Measurements from ENCODE around the gene ST6GALNAC6. TPM values are rescaled to one million over a fixed set of nuclear protein-coding genes. Genes with fewer than 3 reads are reported as not detected.

The ST6GALNAC6 gene
- total and polyA plus RNA-seq, 4 donors = 28.3 to 59.8 (median 48.6) TPM

DNA sequence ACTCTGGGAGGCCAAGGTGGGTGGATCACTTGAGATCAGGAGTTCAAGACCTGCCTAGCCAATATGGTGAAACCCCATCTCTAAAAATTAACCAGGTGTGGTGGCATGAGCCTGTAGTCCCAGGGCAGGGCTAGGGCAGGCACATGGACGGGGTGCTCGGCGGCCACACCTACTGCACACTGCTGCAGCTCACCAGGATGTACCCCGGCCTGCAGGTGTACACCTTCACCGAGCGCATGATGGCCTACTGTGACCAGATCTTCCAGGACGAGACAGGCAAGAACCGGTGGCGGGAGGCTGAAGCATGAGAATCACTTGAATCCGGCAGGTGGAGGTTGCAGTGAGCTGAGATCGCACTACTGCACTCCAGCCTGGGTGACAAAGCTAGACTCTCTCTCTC lies 14.3 kb upstream of the ST6GALNAC6 start:
- no peak overlapping the region for H3K9ac ChIP-seq (ENCODE audit: insufficient read depth in 1 of 2, low read length in 2 of 2)
- no peak overlapping the region for H3K27ac ChIP-seq (ENCODE audit: low read depth in 1 of 2, low read length in 1 of 2)
- H3K4me3 ChIP-seq = no peak overlapping the region
- H3K27me3 ChIP-seq (ENCODE audit: control insufficient read depth in 3 of 3, insufficient read depth in 3 of 3, low read length in 2 of 3) = no peaks in the 10 kb centered on the region
- 90 to 97% methylated on average over 11 of the region's 11 CpGs for WGBS, 2 donors
- peaks cover 0 to 15% (median 13%) of the 10 kb centered on the region in 5 donors for H3K4me1 ChIP-seq (ENCODE audit: control insufficient read depth in 5 of 5, insufficient read depth in 5 of 5, low read length in 5 of 5)
- peaks cover 0 to 28% (median 3%) of the 10 kb centered on the region in 4 donors for H3K36me3 ChIP-seq (ENCODE audit: control insufficient read depth in 4 of 4, insufficient read depth in 4 of 4, low read length in 4 of 4)
- no peak for DNase-seq
- ATAC-seq (ENCODE audit: insufficient read depth, low FRiP score) = no peak
- TF ChIP-seq, protein P1, sequence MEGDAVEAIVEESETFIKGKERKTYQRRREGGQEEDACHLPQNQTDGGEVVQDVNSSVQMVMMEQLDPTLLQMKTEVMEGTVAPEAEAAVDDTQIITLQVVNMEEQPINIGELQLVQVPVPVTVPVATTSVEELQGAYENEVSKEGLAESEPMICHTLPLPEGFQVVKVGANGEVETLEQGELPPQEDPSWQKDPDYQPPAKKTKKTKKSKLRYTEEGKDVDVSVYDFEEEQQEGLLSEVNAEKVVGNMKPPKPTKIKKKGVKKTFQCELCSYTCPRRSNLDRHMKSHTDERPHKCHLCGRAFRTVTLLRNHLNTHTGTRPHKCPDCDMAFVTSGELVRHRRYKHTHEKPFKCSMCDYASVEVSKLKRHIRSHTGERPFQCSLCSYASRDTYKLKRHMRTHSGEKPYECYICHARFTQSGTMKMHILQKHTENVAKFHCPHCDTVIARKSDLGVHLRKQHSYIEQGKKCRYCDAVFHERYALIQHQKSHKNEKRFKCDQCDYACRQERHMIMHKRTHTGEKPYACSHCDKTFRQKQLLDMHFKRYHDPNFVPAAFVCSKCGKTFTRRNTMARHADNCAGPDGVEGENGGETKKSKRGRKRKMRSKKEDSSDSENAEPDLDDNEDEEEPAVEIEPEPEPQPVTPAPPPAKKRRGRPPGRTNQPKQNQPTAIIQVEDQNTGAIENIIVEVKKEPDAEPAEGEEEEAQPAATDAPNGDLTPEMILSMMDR (IDR thresholded peaks at IDR 0.05; ENCODE audit: control extremely low read depth, extremely low read depth) = no peak
- H3K9me3 ChIP-seq (ENCODE audit: control insufficient read depth in 4 of 4, insufficient read depth in 3 of 4, low read length in 3 of 4) = no peaks in the 10 kb centered on the region

DNA sequence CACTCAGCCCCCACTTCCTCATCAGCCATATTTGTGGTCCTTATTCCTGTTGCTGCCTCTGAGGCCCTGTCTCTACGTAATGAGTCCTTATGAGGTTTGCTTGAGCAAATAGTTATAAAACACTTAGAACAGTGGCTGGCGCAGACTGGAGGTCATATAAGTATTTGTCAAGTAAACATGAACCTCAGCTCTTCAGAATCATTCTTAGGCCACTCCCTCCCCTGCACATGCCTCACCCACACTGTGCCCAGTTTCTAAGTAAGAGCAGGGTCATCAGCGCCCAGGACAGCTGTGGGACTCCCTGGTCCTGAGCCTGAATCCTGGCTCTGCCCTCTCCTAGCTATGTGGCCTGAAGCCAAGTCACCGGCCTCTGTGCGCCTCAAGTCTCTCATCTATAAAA lies 13.5 kb upstream of the ST6GALNAC6 start:
- TF ChIP-seq, protein P1 (IDR thresholded peaks at IDR 0.05; ENCODE audit: control extremely low read depth, extremely low read depth) = no peak
- no peak overlapping the region for H3K4me3 ChIP-seq
- DNase-seq = peak; percentile 49 to 83 (median 68)
- peak; percentile 13 for ATAC-seq (ENCODE audit: insufficient read depth, low FRiP score)
- H3K9ac ChIP-seq (ENCODE audit: insufficient read depth in 1 of 2, low read length in 2 of 2) = no peak overlapping the region
- no peaks in the 10 kb centered on the region for H3K27me3 ChIP-seq (ENCODE audit: control insufficient read depth in 3 of 3, insufficient read depth in 3 of 3, low read length in 2 of 3)
- WGBS, 2 donors = 69 to 76% methylated on average over 5 of the region's 5 CpGs
- peaks cover 0 to 15% (median 8%) of the 10 kb centered on the region in 5 donors for H3K4me1 ChIP-seq (ENCODE audit: control insufficient read depth in 5 of 5, insufficient read depth in 5 of 5, low read length in 5 of 5)
- peaks cover 2 to 34% (median 4%) of the 10 kb centered on the region in 4 donors for H3K36me3 ChIP-seq (ENCODE audit: control insufficient read depth in 4 of 4, insufficient read depth in 4 of 4, low read length in 4 of 4)
- H3K27ac ChIP-seq (ENCODE audit: low read depth in 1 of 2, low read length in 1 of 2) = peak overlapping the region in 1 of 2 donors; percentile 48
- H3K9me3 ChIP-seq (ENCODE audit: control insufficient read depth in 4 of 4, insufficient read depth in 3 of 4, low read length in 3 of 4) = no peaks in the 10 kb centered on the region

DNA sequence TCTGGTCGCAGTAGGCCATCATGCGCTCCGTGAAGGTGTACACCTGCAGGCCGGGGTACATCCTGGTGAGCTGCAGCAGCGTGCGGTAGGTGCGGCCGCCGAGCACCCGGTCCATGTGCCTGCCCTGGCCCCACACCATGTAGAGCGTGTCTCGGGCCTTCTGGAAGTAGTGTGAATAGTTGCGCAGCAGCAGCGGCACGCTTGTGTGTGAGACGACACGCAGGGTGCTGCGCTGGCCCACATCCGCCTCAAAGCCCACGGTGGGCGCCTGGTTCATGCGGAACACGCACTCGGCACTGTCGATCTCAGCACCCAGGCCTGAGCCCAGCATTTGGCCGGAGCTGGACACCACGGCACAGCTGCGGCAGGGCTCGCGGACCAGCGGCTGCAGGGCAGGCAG lies 12.9 kb upstream of the ST6GALNAC6 start:
- DNase-seq (no peak), ATAC-seq (ENCODE audit: insufficient read depth, low FRiP score) (no peak)
- Histone ChIP-seq H3K9me3 (ENCODE audit: control insufficient read depth in 4 of 4, insufficient read depth in 3 of 4, low read length in 3 of 4) (no peaks in the 10 kb centered on the region), H3K4me1 (ENCODE audit: control insufficient read depth in 5 of 5, insufficient read depth in 5 of 5, low read length in 5 of 5) (peaks cover 0 to 13% (median 8%) of the 10 kb centered on the region in 5 donors), H3K4me3 (no peak overlapping the region), H3K27ac (ENCODE audit: low read depth in 1 of 2, low read length in 1 of 2) (peak overlapping the region in 1 of 2 donors; percentile 48), H3K27me3 (ENCODE audit: control insufficient read depth in 3 of 3, insufficient read depth in 3 of 3, low read length in 2 of 3) (no peaks in the 10 kb centered on the region), H3K9ac (ENCODE audit: insufficient read depth in 1 of 2, low read length in 2 of 2) (no peak overlapping the region), H3K36me3 (ENCODE audit: control insufficient read depth in 4 of 4, insufficient read depth in 4 of 4, low read length in 4 of 4) (peaks cover 2 to 36% (median 4%) of the 10 kb centered on the region in 4 donors)
- WGBS, 2 donors = 91 to 94% methylated on average over 31 of the region's 31 CpGs
- TF ChIP-seq, protein P1 (IDR thresholded peaks at IDR 0.05; ENCODE audit: control extremely low read depth, extremely low read depth) = no peak
